ENCODE measurements around the gene L2HGDH.
A peak's percentile ranks its signal among the peaks of the same experiment; 100 is the strongest.

The L2HGDH gene

GRCh38 chr14:50288146-50288545 lies 23.9 kb downstream of the L2HGDH start:
- no peak for DNase-seq (ENCODE audit: low read depth in 3 of 3)

GRCh38 chr14:50285861-50286260 lies 26.2 kb downstream of the L2HGDH start:
- DNase-seq (ENCODE audit: low read depth in 3 of 3) = no peak

- no peak for DNase-seq (ENCODE audit: low read depth in 3 of 3)
These were observed 39.5 kb downstream of the L2HGDH start for GRCh38 chr14:50272498-50272897.

GRCh38 chr14:50270932-50271331 lies 41.1 kb downstream of the L2HGDH start:
- DNase-seq (ENCODE audit: low read depth in 3 of 3) = no peak

GRCh38 chr14:50265029-50265428 lies 47.0 kb downstream of the L2HGDH start:
- DNase-seq (ENCODE audit: low read depth in 3 of 3) = no peak

- no peak for DNase-seq (ENCODE audit: low read depth in 3 of 3)
These were observed 48.7 kb downstream of the L2HGDH start for GRCh38 chr14:50263321-50263720.

- no peak for DNase-seq (ENCODE audit: low read depth in 3 of 3)
These were observed 49.2 kb downstream of the L2HGDH start for GRCh38 chr14:50262865-50263264.

GRCh38 chr14:50260511-50260910 lies 51.5 kb downstream of the L2HGDH start:
- no peak for DNase-seq (ENCODE audit: low read depth in 3 of 3)

- DNase-seq (ENCODE audit: low read depth in 3 of 3) = no peak
These were observed 52.0 kb downstream of the L2HGDH start for GRCh38 chr14:50260072-50260471.

GRCh38 chr14:50257732-50258131 lies 54.3 kb downstream of the L2HGDH start:
- no peak for DNase-seq (ENCODE audit: low read depth in 3 of 3)

- DNase-seq (ENCODE audit: low read depth in 3 of 3) = no peak
These were observed 57.8 kb downstream of the L2HGDH start for GRCh38 chr14:50254248-50254647.

- no peak for DNase-seq (ENCODE audit: low read depth in 3 of 3)
These were observed 62.8 kb downstream of the L2HGDH start for GRCh38 chr14:50249136-50249775.

GRCh38 chr14:50247245-50247644 lies 64.8 kb downstream of the L2HGDH start:
- no peak for DNase-seq (ENCODE audit: low read depth in 3 of 3)

GRCh38 chr14:50242566-50243310 lies 69.3 kb downstream of the L2HGDH start:
- DNase-seq (ENCODE audit: low read depth in 3 of 3) = no peak

- no peak for DNase-seq (ENCODE audit: low read depth in 3 of 3)
These were observed 69.9 kb downstream of the L2HGDH start for GRCh38 chr14:50242096-50242495.

- DNase-seq (ENCODE audit: low read depth in 3 of 3) = no peak
These were observed 74.6 kb downstream of the L2HGDH start for GRCh38 chr14:50237427-50237826.

- no peak for DNase-seq (ENCODE audit: low read depth in 3 of 3)
These were observed 78.1 kb downstream of the L2HGDH start for GRCh38 chr14:50233951-50234250.

GRCh38 chr14:50233166-50233950 lies 78.7 kb downstream of the L2HGDH start:
- peak in 1 of 3 experiments; percentile 17 for DNase-seq (ENCODE audit: low read depth in 3 of 3)

GRCh38 chr14:50232276-50232642 lies 79.8 kb downstream of the L2HGDH start:
- no peak for DNase-seq (ENCODE audit: low read depth in 3 of 3)

GRCh38 chr14:50231475-50232275 lies 80.4 kb downstream of the L2HGDH start, which contains the start of gene SOS2:
SOS2 (minus strand) TSS chr14:50231578; CDS start chr14:50231283, 295 bp downstream.
- DNase-seq (ENCODE audit: low read depth in 3 of 3) = peak; percentile 40 to 73 (median 62)

GRCh38 chr14:50230701-50231474 lies 81.1 kb downstream of the L2HGDH start:
- DNase-seq (ENCODE audit: low read depth in 3 of 3) = peak in 2 of 3 experiments; percentile 1 to 17
